GM23338 (cell line): ENCODE results near the gene PIGH.

Experiments
- CREB1 ChIP-seq: fragments of 250-450 bp; sonication (Bioruptor Pico); IDR thresholded peaks from 2 replicates; pipeline ENCODE4 v1.5.0; 2020; ENCODE audit warnings: low read depth, mild to moderate bottlenecking, moderate library complexity
- CTCF ChIP-seq, 2 experiments: fragments of 200-600 bp in 1 of 2; sonication (generic) in 1 of 2; conservative IDR thresholded peaks; 2 replicates each; pipeline versions ENCODE4 v1.5.1 to v1.6.1; 2016 to 2017; ENCODE audit warnings: antibody characterized with exemption in 2 of 2, low read depth in 2 of 2, mild to moderate bottlenecking in 2 of 2, moderate library complexity in 1 of 2
- EZH2phosphoT487 ChIP-seq: fragments of 200-600 bp; sonication (generic); IDR thresholded peaks from one replicate; pipeline ENCODE4 v1.8.1; 2018; ENCODE audit warnings: antibody characterized with exemption; ENCODE audit not compliant: unreplicated experiment
- NANOG ChIP-seq: IDR thresholded peaks from 2 replicates; pipeline ENCODE4 v1.6.1; 2016; ENCODE audit warnings: antibody characterized with exemption, borderline replicate concordance
- POLR2AphosphoS5 ChIP-seq: IDR thresholded peaks from 2 replicates; pipeline ENCODE4 v1.6.1; 2016; ENCODE audit warnings: antibody characterized with exemption, low read depth
- REST ChIP-seq: IDR thresholded peaks from one replicate; pipeline ENCODE4 v1.6.1; 2018; ENCODE audit warnings: antibody characterized with exemption; ENCODE audit not compliant: unreplicated experiment

- no peak for TF ChIP-seq CTCF (conservative IDR thresholded peaks at IDR 0.05; ENCODE audit: low read depth in 2 of 2)
- no peak for TF ChIP-seq EZH2phosphoT487
- TF ChIP-seq CREB1 (CRISPR knock-in tag), result no peak
- no peak for TF ChIP-seq REST
- TF ChIP-seq NANOG, result no peak
- no peak for TF ChIP-seq POLR2AphosphoS5
Observed at GRCh38 chr14:67589204-67589770, 10.8 kb downstream of the PIGH start.
